Middle frontal gyrus (tissue), 1 donor: Measurements from ENCODE around the gene LMNTD2.
"Not testable (repeated sequence)": the region's sequence is repeated elsewhere in the genome, so short reads cannot be mapped to it uniquely, and the experiment has no call there.

Experiments
- DNase-seq: peaks from one replicate; pipeline ENCODE4 v3.0.0-alpha.2; 2015; ENCODE audit warnings: low spot score; ENCODE audit errors: extremely low spot score

The LMNTD2 gene

DNA sequence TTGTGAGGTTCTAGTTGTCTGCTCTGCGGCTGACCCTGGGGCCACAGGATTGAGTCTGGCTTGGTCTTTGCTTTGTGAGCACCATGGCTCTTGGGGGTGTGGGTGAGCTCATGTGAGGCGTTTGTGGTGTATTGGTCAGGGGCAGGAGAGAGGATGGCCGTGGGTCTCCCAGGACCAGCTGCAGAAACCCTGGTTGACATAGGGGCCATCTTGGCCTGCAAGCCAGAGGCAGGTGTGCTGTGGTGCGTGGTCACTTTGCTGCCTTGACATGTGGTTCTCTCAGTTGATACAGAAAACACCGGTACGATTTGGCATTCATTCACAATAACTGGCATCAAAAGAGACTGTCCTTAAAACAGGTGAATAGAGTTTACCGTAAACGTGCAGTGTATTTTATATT lies 27.0 kb upstream of the LMNTD2 start:
- DNase-seq = no peak

DNA sequence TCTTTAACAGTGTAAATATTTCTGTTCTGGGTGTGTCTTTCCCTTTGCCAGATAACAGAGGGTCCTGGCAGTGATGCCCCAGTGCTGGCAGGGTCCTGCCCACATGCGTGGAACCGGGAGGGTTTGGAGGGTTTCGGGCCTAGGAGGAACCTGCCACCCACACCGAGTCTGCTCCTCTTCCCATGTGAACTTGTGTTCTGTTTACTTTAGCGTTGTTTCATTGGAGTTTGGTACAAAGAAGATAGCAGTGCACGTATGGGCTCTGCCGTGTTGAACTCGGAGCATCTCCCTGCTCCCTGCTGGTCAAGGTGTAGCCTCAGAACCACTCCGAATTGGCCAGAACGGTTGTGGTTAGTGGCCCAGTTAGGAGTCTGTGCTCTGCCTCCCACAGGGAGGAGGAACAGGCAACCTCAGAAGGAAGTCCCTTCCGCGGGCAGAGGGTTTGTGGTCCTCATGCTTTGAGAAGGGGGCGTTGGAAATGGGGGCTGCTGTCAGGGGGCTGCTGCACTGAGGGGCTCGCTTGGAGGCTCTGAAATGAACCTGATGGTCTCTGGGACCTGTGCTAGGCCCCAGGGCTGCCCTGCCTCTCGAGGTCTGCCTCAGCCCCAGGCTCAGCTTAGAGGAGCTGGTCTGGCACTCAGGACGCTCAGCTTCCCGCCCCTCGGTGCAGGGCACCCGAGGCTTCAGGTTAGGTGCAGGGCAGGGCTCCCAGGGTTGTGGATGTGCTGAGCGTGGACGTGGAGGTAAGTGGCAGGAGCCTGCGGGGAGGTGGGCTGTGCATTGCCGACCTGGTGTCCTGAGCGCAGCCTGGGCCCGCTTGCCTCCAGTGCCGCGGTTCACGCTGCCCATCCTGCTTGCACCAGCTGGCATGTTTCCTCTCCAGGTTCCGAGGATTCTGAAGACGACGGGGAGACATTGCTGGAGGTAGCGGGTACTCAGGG lies 26.1 kb upstream of the LMNTD2 start:
- DNase-seq = no peak

DNA sequence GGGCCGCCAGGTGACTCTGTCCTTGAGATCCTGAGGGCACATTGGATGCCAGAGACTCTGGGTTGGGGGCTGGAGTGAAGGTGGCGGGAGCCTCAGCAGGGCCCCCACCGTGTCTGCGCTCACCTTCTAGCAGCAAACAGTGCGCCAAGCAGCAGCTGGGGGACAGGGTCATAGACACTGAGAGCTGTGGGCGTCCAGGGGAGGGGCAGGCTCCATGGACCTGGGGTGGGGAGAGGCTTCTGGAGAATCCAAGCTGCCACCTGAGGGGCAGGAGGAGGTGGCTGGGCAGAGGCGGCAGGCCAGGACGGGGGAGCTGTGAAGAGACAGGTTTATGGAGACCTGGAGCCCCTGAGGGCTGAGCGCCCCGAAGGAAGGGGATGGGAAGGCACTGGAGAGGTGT lies 23.7 kb upstream of the LMNTD2 start:
- no peak for DNase-seq

DNA sequence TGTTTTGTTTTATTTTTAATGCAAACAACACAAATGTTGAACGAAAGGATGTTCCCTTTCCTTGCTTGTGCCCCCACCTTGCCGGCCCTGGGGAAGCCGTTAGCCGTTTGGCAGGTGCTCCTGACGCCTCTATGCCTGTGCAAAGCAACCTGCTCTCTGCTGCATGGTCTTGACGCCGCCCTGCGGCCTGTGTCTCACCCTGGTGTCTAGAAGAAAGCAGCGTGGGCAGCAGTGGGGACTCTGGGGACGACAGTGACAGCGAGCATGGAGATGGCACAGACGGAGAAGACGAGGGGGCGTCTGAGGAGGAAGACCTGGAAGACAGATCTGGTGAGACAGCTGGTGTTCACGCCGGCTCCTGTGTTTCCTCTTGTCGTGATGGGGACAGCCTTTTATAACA lies 21.2 kb upstream of the LMNTD2 start:
- peak; percentile 73 for DNase-seq

DNA sequence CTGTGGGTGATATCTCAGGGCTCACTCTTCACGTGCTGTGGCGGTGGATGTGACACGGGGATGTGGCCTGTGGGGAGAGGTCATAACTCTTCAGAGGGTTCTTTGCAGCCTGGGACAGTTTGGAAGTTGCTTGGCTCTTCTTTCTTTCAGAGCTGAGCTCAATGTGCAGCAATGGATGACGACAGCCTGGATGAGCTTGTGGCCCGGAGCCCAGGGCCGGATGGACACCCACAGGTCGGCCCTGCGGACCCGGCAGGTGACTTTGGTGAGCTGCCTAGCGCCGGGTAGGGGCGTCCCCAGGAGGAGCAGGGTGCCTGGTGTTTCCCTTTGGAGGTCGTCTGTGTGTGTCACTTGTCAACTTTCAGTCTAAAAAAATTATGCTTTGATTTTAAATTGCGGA lies 20.8 kb upstream of the LMNTD2 start:
- DNase-seq = no peak

DNA sequence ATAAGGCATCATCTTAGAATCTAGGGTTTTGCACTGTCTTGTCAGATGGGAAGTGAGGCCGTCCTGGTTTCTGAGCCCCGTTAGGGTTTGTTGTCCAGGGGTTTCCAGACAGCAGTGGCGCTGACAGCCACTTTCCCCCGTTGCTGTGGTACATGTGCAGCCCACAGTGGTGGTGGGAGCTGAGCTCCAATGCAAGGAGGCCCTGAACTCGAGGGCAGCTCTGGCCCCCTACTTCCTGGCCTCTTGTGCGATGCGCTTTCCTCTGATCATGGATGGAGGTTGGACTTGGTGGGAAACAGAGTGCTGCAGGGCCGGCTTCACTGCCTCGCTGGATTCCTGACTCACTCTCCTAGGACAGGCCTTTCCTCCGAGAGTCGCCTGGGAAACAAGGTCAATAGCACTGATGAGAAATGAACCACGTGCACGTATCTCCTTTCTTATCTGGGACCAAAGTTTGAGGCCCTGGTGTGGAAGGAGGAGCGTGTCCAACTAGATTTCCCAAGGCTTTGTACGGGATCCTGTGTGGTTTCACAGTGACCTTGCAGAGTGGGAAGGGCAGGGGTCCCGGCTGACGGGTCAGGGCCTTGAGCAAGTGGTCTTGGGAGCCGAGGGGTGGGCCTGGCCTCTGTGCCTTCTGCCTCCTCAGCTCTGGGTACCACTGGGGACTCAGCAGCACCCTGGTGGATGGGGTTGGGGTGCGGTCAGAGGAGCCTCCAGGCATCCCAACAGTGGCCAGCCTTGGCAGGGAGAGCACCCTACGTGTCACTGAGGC lies 19.5 kb upstream of the LMNTD2 start:
- no peak for DNase-seq

DNA sequence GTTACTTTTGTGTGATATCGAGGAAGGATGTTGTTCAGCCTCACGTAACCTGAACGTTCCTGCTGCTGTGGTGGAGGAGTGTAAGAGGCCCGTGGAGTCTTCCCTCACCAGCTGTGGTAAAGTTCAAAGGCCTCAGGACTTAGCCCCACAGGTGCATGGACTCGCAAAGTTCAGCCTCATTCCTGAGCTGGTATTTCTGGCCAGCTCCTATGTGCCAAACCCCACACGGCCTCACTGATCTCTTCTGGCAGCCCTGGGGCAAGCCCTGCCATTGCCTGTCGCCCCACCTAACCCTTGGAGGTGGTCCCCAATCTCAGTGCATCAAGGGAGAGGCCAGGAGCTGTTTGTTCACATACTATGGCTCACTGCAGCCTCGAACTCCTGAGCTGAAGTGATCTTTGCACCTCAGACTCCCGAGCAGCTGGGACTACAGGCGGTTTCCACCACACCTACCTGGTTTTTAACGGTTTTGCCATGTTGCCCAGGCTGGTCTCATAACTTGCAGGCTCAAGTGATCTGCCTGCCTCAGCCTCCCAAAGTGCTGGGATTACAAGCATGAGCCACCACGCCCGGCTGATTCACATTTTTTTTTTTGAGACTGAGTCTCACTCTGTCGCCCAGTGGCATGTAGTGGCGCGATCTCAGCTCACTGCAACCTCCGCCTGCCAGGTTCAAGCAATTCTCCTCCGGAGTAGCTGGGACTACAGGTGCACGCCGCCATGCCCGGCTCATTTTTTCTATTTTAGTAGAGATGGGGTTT lies 17.9 kb upstream of the LMNTD2 start:
- DNase-seq = no peak

DNA sequence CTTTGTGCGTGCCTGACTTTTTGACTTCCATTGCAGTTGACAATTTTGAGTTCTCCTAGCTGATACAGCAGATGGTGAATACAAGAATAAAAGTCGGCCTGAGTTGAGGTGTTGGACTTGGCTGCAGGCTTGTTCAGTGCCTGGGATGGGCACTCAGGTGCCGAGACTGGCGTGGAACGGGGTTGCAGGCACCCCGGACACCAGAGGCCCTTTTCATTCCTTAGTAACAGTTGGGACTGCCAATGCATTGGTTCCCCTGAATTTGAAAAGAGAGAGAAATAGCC lies 17.0 kb upstream of the LMNTD2 start:
- DNase-seq = no peak

DNA sequence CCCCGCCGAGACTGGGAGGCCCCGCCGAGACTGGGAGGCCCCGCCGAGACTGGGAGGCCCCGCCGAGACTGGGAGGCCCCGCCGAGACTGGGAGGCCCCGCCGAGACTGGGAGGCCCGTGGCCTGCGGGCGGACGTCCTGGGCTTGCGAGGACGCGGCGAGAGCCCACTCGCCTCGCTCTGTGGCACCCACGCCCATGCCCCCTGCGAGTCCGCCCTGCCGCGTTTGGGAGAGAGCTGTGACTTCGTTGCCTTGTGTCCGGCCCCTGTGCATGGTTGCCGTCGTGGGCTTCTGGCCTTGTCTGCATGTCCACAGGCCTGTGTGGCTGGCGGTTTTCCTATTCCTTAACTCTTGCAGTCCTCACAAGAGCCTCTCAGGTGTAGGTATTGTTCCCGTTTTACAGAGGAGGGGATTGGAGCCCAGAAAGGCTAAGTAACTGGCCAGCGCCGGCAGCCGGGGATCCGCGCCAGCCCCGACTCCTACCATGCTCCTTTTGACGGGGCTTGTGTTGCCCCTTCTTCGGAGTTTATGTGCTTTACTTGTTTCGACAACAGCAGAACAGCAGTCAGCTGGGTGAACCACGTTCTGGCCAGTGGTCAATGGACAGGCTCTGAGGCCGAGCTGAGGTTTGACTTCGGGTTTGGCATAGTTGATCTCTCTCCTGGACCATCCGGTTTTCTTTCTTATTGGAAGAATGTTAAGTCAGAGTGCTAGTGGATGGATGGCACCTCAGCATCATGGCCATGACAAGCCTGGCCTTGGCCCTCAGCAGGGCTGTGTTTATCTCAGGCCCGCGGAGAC lies 16.5 kb upstream of the LMNTD2 start:
- DNase-seq = no peak

DNA sequence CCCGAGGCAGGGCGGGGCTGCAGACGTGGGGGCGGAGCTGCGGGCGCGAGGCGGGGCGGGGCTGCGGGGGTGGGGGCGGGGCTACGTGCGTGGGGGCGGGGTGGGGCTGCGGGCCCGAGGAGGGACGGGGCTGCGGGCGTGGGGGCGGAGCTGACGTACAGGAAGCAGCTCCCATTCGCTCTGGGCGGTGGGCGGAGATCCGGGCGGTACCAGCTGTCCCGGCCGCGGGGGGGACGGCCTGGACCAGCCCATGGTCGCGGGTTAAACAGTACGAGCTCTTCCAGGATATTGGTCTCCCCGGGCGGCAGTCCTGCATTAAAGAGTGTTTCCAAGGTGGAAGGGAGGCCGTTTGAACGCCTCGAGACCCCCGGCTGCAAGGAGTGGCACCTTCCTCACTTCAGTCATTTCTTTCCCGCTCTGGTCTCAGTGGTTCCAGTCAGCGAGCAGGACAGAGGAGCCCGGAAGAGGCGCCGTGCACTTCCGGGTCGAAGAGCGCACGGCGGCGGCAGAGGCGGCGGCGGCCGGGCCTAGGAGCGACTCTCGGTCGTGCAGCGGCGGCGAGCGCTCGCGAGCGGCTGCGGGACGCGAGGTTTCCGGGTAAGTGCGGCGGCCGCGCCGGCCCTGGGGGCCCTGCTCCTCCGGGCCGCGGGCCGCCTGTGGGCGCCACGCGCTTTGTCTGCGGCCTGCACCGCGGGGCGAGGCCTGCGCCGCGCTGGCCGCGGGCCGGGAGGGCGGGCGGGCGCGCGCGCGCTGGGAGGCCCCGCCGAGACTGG lies 15.6 kb upstream of the LMNTD2 start, which contains the start of gene PHRF1:
PHRF1 (plus strand) TSS at position 475 of the 773 bp plus-strand sequence. CDS start 5,043 bp downstream, outside the sequence.
- DNase-seq = peak; percentile 88

DNA sequence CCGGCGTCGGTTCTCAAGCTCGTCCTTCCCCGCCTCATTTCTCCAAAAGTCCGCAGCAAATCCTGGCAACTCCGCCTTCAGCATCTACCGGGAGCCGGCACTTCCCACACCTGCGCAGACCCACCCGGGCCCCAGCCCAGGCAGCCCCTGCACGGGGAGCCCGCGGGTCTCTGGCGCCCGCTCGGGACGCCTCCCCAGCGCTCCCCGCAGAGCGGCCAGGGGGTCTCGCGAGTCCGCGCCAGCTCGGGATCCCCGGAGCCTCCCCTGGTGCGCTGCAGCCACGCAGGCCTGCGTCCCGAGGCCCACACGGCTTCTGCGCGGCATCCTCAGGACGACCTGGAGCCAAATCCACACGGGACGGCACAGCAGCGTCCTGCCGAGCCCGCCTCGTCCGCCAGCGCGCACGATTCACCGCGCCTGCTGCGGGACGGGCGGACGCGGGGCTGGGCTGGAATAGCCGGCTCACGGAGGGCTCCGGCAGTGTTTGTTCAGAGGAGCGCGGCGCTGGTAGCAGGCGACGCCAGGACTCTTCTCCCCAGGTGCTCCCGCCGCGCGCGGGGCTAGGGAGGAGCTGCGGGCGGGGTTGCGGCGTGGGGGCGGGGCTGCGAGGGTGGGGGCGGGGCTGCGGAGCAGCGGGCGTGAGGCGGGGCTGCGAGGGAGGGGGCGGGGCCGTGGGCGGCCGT lies 14.9 kb upstream of the LMNTD2 start:
- DNase-seq = peak; percentile 16

DNA sequence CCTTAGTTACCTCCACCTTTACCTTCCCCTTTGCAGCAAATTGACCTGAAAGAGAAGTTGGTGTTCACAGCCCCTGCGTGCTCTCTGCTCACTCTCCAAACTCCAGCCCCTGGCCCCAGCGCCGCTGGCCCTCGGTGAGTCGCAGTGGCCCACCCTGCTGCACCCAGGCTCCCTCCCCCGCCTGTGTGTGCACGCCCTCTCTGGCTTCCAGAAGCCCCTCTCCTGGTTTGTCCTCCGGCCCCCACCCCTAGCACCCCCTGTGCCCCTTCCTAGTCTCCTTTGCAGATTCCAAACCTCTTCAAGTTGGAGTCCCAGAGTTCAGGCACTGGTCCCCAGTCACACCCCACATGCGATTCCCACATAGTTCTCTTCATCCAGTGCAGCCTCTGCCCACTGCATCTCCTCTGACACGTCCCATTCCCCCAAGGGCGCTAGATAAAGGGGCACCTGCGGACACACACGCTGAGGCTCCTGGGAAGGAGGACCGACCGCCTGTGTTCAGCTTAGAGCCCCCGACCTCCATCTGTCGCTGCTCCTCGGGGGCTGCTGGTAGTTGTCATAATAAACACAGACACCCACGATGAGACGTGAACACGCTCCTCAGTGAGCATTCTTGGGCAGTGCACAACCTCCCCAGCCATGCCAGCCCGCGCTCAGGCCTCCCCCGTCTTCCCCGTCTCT lies 14.2 kb upstream of the LMNTD2 start:
- DNase-seq = no peak

DNA sequence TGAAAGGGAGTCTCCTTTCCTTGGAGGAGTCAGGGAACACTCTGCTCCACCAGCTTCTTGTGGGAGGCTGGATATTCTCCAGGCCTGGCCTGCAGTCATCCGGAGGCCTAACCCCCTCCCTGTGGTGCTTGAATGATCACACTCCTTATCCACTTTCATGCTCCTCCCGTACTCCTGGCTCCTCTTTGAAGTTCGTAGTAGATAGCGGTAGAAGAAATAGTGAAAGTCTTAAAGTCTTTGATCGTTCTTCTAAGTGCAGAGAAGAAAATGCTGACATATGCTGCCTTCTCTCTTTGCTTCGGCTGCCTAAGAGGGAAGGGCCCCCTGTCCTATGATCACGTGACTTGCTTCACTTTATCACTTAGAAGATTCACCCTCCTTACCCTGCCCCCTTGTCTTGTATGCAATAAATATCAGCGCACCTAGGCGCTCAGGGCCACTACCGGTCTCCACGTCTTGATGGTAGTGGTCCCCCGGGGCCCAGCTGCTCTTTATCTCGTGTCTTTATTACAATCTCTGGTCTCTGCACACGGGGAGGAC lies 13.6 kb upstream of the LMNTD2 start:
- not testable (repeated sequence) for DNase-seq

DNA sequence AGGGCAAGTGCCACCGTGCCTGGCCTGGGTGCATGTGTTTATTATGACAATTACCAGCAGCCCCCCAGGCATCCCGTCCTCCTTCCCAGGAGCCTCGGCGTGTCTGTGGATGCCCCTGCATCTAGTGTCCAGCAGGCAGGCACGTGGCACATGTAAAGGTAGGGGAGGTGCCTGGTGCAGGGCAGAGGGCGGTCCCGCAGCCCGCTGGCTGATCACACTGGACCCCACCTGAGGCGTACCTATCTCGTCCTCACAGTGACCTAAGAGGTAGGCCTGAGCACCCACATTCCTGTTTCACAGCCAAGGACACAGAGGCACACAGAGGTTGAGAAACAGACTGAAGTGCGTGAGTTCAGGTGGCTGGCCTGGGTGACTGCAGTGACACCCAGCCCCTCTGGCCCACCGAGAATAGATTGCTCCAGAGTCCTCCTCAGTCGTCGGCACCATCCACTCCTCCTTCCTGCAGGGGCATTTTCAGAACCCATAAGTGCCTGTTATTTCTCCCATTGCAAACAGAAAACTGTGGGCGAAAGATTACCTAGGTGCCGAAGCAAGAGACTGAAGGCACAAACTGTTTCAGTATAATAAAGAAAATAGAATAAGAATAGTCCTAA lies 12.7 kb upstream of the LMNTD2 start:
- no peak for DNase-seq

DNA sequence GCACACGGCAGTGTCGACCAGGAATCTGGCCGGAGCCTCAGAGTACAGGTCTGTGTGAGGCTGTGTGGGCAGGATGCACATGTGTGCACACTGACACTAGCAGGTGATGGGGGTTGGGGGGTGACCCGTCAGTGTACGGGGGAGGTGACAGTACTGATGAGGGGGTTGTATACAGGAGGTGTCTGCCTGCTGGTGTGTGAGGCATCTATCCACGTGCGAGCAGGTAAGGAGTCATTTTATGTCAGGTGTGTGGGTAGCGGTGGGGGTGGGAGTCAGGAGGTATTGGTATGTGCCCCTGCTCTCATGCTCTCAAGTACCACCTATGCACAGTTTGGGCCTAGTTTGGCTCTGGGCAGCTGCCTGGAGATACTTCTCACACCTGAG lies 11.3 kb upstream of the LMNTD2 start:
- no peak for DNase-seq

DNA sequence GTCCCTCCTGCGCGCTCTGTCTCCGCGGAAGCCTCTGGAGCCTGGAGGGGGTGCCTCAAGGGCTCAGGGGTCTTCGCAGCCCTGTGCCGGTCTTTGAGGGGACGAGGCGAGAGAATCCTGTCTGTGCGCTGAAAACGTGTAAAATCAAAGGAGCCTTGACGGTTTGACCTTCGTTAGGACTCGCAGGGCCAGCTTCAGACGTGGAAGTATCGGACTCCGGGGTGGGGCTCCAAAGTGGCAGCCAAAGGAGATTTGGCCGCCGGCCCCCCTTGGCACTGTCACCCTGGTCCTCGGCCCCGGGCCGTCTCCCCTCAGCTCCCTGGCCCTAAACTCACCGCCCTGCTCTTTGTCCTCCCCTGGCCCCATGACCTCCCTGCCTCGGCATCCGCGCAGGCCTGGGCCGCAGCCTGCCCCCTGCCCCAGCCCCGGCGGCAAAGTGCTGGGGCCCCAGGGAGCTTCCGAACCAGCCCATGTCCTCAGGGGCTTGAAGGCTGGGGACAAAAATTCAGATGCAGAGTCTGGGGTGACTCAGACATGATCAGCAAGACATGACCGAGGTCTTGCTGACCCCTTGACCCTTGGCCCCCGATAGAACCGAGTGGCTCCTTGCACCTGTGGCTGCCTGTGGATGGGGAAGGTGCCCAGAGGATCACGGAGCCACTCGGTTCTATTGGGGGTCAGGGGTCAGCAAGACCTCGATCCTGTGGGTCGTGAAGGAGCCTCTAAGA lies 8.8 kb upstream of the LMNTD2 start:
- DNase-seq = no peak

DNA sequence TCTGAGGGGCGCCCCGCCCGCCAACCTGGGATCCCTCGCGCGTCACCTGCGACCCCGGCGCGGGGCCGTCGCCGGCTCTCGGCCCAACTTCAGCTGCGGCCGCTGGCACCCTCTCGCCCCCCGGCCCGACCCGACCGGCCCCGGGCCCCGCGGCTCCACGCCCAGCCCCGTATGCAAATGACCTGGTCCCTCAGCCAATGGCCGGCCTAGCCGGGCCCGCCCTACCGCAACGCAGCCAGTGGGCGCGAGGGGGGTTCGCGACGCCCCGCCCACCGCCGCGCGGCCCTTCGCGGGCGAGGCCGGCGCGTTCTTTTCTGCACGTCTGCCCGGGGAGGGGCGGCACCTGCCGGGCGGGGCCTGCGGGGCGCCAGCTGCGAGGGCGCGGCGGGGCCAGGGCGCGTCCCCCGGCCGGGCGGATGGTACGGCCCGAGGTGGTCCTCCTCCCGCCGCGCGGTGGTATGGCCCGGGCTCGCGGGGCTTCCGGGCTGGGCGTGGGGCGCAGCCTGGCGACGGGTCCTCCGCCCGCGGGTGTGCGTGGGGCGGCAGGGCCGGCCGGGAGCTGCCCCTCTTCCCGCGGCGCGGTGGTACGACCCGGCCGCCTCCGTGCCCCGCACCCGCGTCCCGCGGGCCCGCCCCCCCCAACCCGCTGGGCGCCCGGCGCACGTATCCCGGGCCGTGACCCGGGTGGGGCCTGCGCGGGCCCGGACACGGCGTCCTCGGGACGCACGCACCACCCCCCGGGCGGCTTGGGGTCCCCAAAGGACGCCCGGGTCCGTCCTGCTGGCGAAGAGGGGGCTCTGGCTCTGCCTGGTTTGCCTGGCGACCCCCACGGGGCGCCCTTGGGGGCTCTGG lies 8.0 kb upstream of the LMNTD2 start:
- peak; percentile 85 for DNase-seq
